COLO829 (cell line): ENCODE measurements around the gene DIP2C.
"Not testable (repeated sequence)": the region's sequence is repeated elsewhere in the genome, so short reads cannot be mapped to it uniquely, and the experiment has no call there.

Source experiments
- DNase-seq: peaks from one replicate; pipeline ENCODE4 v3.0.0; 2012; ENCODE audit warnings: low spot score

The DIP2C gene

DNA sequence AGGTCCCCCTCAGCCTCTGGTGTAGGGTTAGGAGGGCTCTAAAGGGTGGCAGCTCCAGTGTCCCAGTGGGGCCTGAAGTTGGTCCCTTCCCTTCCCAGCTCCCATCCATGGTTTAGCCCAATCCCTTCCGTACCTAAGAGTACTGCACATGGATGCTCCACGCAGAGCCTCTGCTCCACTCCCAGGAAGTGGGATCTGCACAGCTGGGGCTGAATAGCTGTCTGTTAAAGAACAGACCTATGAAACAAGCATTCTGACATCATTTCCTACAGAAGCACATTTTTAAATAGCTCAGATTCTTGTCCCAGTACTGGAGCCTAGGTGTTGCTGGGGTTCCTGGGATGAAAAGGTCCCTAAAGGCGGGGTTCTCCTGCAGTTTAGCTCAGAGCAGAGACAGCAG, 418.3 kb downstream of the DIP2C start:
- DNase-seq = no peak

GRCh38 chr10:269440-270074, 419.9 kb downstream of the DIP2C start:
- no peak for DNase-seq

DNA sequence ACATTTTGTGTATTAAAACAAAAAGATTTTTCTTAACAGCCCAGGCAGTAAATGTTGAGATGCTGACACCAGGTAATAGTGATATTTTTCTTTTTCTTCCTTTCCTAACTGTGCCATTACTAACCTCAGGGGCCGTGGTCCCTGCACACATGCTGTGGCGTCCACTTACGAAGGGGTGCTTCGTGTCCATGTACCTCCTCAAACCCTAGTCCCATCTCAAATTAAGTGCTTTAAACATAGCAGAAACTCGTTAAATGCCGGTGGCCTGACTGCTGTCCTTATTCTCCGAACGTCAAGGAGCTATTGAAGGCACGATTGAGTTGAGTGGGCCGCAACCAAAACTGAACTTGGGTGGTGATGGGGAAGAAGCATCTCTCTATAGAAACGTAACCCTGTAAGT, 421.8 kb downstream of the DIP2C start:
- no peak for DNase-seq

DNA sequence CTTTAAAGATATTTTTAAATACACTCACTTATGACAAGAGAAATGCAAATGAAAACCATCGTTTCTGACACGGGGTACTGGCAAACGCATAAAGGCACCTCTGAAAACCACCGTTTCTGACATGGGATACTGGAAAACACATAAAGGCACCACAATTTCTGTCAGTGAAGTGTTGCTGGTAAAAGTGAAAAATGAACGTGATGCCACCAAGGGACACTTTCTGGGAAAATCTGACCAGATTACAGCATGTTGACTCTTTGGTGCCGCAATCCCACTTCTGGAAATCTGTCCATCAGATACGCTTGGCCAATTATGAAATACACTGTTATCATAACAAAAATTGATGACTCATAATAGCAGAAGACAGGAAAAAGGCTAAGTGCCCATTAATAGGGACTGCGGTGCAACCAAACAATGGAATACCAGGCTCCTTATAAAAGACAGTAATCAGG, 422.5 kb downstream of the DIP2C start:
- no peak for DNase-seq

- not testable (repeated sequence) for DNase-seq
Observed at GRCh38 chr10:265816-266588, 423.5 kb downstream of the DIP2C start.

- not testable (repeated sequence) for DNase-seq
Observed at GRCh38 chr10:265074-265440, 424.4 kb downstream of the DIP2C start.

- DNase-seq = not testable (repeated sequence)
Observed at GRCh38 chr10:264160-265073, 425.1 kb downstream of the DIP2C start.

- DNase-seq = no peak
Observed at GRCh38 chr10:260819-261429, 428.5 kb downstream of the DIP2C start.

DNA sequence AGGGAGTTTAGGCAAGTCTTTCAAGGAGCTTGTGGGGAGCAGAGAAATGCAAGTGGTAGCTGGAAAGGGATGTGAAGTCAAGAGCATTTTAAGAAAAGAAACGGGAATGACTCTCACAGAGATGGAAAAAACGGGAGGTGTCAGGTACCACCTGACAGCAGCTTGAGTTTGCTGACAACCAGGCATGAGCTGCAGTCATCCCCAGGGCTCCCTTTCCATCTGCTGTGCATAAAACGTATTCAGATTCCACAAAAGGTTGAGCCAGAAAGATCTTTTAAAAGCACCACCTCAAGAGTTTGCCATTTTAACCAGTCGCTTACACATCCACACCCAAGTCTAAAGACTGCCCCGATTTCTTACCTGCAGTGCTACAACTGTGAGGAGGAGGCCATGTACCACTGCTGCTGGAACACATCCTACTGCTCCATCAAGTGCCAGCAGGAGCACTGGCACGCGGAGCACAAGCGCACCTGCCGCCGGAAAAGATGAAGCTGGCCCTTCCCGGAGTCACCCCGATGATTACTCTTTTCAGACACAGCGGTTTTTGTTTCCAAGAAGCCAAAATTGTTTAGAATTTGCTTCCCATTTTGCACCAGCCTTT, 437.4 kb downstream of the DIP2C start:
- no peak for DNase-seq

GRCh38 chr10:248307-248706, 441.2 kb downstream of the DIP2C start:
- no peak for DNase-seq

GRCh38 chr10:247480-247879, 442.0 kb downstream of the DIP2C start:
- DNase-seq = no peak

- no peak for DNase-seq
Observed at GRCh38 chr10:246431-246830, 443.0 kb downstream of the DIP2C start.

DNA sequence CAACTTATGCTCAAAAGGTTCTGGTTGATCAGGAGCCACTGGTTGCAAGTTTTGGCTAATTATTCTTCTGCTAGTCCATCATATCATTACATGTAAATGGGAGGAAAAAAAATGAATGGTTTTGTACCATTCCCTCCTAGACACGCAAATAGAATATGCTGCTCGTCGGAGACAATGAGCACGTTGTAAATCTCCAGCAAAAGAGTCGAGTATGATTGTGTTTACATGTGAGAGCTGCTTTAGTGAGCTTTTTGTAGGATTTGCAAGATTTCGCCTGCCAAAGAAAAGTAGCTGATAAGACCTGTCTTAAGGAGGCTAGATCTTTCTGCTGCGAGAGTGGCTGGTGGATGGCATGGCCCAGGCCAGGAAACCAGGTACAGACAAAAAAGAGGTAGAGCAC, 445.2 kb downstream of the DIP2C start:
- no peak for DNase-seq

DNA sequence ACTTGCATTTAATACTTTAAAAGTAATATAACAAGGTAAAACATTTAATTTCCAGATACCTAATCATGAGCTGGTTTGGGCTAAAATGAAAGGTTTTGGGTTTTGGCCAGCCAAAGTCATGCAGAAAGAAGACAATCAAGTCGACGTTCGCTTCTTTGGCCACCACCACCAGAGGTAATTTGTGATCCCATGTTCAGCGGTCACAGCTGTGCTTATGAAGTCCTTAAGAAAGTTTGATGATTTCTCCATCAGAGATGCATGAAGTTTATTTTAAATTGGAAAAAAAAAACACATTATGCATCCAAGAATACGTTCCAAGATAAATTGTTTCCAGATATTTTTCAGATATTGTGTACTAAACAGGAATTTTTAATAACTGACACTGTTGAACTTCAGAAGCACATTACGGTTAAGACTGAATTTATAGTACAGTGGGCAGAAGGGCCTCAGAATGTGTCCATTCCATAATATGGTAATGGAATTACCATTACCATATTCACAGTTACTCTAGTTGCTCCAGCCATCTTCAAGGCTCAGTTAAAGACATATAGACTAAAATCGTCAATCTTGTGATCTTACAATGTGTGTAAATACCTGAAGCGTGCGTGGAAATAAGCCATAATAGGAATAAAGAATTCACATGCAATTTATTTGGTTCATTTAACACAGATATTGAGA, 447.4 kb downstream of the DIP2C start:
- no peak for DNase-seq

DNA sequence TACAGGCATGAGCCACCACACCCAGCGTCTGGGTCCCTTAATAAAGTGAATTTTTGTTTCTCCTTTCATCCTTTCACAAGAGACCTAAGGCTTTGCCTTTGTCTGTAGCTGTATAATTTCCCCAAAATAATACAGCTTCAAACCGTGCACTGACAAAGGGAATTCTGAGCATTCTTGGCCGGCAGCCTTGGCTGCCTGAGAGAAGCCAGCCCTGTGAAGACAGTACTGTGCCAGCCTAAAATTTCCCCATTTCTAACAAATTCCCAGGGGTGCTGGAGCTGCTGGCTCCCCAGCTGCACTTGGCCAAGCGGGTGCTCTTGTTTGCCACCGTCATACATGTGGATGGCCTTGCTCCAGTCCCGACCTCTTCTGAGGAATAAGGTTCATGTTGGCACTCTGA, 448.0 kb downstream of the DIP2C start:
- DNase-seq = no peak

DNA sequence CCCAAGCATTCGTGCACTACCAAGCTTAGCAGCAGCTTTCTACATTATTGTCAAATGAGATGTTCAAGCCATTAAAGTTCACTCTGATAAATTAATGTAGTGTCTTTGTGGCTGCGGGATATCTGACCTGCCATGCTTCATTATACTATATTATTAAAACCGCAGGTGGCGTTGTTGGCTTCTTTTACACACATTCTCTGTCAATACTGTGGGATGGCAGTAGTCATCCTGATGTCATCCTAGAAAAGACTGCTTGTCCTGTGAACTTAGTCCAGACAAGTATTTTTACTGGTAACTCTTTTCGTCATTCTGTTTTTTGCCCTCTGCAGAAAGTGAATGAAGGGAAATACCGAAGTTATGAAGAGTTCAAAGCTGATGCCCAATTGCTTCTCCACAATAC, 450.4 kb downstream of the DIP2C start:
- no peak for DNase-seq

DNA sequence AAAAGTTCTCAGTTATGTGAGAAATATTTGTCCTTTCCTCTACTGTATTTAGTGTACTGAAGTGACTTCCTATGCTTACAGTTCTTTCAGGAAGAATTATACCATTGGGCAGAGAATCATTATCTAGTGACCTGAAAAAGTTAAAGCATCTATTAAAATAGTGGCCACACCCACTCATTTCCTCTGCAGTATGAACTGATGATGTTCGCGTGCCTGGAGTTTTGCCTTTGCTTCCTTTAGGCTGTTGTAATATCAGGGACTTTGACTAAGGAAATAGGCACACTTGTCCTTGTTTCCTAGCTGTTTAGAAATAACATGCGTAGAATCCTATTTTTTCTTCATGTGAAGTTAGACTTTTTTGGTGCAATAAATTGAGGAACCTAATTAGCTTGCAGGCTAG, 453.6 kb downstream of the DIP2C start:
- DNase-seq = no peak

GRCh38 chr10:234708-235406, 454.6 kb downstream of the DIP2C start:
- no peak for DNase-seq

- DNase-seq = no peak
Observed at GRCh38 chr10:232878-233277, 456.6 kb downstream of the DIP2C start.

- no peak for DNase-seq
Observed at GRCh38 chr10:232061-232460, 457.4 kb downstream of the DIP2C start.

DNA sequence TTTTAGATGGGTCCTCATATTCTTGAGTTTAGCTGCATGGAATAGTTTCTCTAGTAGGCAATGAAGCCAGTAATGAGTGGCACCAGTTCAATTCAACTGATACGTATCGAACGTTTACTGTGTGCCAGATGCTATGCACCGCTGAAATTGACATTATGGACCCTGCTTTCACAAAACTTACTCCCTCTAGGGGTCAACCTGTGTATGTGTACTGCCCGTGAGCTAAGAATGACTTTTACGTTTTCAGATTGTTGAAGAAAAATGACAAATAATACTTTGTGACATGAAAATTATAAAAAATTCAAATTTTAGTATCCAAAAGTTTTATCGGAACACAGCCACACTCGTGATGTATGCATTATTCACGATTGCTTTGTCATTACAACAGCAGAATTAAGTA, 458.7 kb downstream of the DIP2C start:
- no peak for DNase-seq
